Activated T-cell treated with anti-CD3 and anti-CD28 coated beads for 24 hours (primary cell): ENCODE measurements around the gene G2E3.
"Not testable (repeated sequence)": the region's sequence is repeated elsewhere in the genome, so short reads cannot be mapped to it uniquely, and the experiment has no call there.

Source experiments
- DNase-seq: peaks from one replicate; pipeline ENCODE4 v3.0.0-alpha.2; 2020; ENCODE audit warnings: low read depth

Gene G2E3

GRCh38 chr14:30559638-30560091, 707 bp downstream of the G2E3 start:
- no peak for DNase-seq

DNA sequence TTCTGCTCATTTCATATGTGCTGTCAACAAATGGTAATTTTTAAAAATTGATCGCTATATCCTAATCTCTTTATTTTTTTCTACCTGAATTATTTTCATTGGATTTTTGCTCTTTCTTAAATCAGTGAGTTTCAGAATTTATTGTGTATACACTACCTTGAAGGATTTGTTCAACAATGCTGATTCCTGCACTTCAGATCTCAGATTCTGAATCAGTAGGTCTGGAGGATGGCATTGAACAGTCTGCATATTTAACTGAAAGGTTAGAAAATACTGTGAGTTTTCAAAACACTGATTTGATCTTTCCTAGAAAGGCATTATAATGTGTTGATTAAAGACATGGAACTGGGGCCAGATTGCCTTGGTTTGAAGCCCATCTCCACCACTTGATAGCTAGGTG, 1.6 kb downstream of the G2E3 start:
- no peak for DNase-seq

GRCh38 chr14:30564235-30564867, 5.4 kb downstream of the G2E3 start:
- no peak for DNase-seq

GRCh38 chr14:30564868-30565248, 5.9 kb downstream of the G2E3 start:
- DNase-seq = no peak

DNA sequence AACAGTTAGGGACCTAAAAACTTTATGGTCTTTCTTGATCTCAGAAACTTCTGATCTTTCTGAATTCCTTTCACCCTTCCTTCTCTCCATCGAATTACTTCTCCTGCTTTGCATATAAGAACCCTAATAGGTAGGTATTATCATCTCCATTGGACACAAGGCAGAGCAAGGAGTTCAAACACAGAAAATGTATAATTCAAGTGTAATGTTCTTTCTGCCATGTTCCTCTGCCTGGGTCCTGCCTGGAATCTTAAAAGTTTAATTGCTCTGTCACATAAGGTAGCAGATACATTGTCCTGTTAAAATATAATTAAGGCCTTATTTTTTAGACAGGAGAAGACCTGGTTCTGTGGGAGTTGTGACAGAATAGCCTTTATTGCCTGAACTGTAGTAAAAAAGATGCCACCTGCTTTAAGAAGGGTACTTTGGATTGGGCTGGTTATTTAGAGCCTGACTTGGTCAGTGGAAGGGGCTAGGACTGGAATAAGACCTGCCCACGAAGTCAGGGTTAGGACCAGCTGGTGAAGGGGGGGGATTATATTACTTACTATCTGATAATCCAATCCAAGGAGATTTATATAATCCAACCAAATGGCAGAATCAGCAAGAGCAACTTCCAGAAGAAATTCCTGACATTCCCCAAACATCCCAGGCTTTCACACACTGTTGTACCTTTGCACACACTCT, 10.4 kb downstream of the G2E3 start:
- no peak for DNase-seq

DNA sequence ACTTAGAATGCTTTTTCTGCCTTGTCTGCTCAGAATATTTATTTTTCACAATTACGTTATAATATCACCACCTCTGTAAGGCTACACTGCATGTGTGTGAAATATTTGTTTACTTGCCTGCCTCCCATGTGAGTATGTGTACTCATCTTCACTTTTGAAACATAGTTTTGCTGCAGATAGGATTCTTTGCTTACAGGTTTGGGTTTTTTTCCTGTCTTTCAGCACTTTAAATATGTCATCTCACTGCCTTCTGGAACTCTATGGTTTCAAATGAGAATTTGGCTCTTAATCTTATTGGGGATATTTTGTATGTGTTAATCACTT, 10.9 kb downstream of the G2E3 start:
- no peak for DNase-seq

GRCh38 chr14:30572237-30572636, 13.3 kb downstream of the G2E3 start:
- DNase-seq = no peak

DNA sequence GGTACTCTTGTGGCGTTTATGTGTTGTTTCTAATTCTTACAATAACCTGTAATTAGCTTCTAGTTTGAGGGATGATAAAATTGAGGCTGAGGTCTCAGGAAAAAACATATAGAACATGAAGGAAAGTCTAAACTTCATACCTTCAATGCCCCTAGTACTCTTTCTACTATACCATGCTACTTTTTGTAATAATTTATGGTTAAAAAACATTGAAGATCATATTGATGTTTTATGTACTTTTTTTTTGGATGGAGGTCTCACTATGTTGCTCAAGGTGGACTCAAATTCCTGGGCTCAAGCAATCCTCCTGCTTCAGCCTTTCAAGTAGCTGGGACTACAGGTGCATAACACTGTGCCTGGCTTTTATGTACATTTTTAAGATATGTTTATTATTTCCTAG, 13.8 kb downstream of the G2E3 start:
- no peak for DNase-seq

DNA sequence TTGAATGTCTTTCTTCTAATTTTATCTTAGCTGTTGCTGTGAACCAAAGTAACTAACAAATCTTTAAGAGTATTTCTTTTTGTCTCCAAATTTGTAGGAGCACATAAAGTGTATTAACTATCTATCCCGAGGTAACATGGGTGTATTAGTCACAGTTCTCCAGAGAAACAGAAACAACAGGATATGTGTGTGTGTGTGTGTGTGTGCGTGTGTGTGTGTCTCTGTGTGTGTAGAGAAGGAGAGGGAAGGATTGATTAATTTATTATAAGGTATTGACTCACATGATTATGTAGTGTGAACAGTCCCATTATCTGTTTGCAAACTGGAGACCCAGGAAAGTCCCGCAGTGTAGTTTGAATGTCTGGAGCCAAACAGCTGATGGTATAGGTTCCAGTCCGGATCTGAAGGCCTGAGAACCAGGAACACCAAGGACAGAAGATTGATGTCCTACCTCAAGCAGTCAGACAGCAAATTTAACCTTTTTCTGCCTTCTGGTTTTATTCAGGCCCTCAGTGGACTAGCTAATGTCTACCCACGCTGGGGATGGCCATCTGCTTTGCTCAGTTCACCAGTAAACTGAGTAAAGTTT, 14.4 kb downstream of the G2E3 start:
- DNase-seq = no peak

- no peak for DNase-seq
These were observed 15.0 kb downstream of the G2E3 start for GRCh38 chr14:30573966-30574365.

- DNase-seq = not testable (repeated sequence)
These were observed 15.8 kb downstream of the G2E3 start for GRCh38 chr14:30574777-30575176.

DNA sequence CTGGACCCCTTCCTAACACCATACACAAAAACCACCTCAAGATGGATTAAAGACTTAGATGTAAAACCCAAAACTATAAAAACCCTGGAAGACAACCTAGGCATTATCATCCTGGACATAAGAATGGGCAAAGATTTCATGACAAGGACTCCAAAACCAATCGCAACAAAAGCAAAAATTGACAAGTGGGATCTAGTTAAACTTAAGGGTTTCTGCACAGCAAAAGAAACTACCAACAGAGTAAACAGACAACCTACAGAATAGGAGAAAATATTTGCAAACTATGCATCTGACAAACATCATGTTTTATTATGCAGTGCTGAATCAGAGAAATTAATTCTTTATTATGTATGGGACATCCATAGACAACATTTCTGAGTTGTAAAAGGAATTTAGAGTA, 17.4 kb downstream of the G2E3 start:
- DNase-seq = not testable (repeated sequence)

- no peak for DNase-seq
These were observed 21.8 kb downstream of the G2E3 start for GRCh38 chr14:30580616-30581282.

GRCh38 chr14:30581283-30581625, 22.3 kb downstream of the G2E3 start:
- DNase-seq = no peak

- no peak for DNase-seq
These were observed 23.4 kb downstream of the G2E3 start for GRCh38 chr14:30582376-30582775.

- no peak for DNase-seq
These were observed 25.2 kb downstream of the G2E3 start for GRCh38 chr14:30584058-30584630.

DNA sequence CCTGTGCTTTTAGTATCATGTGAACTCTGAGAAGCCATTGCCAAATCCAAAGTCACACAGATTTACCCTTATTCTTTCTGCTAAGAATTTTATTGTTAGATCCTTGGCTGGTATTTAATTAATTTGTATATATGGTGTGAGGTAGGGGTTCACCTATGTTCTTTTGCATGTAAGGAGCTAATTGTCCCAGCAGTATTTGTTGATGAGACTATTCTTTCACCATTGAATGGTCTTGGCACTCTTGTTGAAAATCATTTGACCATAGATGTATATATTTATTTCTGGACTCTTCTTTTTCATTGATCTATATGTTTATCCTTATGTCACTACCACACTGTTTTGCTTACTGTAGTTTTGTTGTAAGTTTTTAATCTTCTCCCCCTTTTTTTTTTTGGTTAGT, 26.2 kb downstream of the G2E3 start:
- no peak for DNase-seq

DNA sequence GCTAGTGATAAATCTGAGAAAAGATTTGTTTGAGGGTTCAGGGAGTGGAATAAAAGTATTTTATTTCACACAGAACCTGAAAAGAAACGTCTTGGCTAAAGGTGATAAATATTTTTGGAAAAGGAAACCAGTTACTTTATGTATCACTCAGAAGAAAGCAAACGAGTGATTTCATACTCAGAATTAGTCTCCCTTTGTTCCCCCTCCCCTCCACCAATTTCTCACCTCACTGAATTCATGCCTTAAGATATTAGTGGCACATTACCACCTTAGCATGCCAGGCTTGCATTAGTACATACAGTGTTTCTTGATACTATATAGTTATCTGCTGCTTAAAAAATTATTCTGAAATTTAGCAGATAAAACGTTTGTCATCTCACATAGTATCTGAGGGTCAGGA, 28.2 kb downstream of the G2E3 start:
- no peak for DNase-seq

DNA sequence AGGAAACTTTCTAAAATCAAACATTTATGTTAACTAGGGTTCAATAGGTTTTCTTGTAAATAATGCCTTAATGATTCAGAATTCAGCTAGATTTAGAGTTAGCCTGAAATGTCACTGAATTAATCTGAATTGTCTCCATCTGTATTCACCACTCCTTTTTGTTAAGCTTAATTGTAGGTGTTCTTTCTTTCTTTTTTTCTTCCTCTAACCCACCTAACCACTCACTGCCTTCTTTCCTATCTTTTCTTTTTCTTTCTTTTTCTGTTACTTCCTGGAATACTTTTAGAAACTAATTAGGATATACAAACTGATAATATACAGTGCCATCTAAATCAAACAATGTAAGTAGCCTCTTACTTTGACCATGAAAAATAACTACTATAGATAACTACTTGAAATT, 29.9 kb downstream of the G2E3 start:
- DNase-seq = no peak

DNA sequence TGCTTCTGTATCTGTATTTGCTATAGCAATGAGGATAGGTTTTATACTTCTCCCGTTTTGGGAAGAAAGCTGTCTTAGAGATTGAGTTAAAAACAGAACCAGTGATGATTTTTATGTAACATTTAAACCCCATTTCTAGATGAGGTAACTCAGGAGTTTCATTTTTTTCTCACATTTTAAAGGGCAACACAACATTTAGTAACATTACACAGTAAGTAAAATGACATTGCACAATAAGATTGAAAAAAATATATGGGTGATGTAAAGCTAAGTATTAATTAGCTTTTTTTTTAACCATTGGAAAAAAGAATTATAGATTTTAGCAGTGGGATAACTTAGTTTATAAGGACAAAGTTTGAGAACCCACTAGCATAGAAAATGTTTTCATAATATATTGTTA, 38.0 kb downstream of the G2E3 start:
- no peak for DNase-seq

DNA sequence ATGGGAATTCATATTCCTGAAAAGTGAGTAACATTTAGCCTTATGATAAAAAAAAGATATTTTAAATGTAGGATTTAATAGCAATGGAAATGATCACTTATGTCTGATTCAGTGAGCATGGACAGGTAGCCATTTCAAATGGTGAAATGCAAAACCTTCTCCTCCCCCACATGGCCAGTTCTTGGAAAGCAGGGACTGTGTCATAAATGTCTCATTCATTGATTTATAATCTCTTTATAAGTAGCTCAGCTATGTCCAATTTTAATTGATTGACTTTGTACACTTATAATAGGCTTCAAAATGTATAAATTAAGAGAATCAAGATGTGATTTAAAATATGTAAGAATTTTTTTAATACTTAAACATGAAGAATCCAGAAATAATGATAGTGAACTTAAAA, 38.5 kb downstream of the G2E3 start:
- no peak for DNase-seq

GRCh38 chr14:30600922-30601918, 42.3 kb downstream of the G2E3 start:
- DNase-seq = no peak
